Esophagus squamous epithelium (tissue), 4 donors: Measurements from ENCODE around the gene EGR4.

Experiments used
- POLR2A ChIP-seq, 4 donors: fragments of 450-650 bp; IDR thresholded peaks; one replicate each; pipeline ENCODE4 v1.6.1; 2017; ENCODE audit warnings: antibody characterized with exemption in 4 of 4, mild to moderate bottlenecking in 4 of 4, moderate library complexity in 3 of 4
- TF ChIP-seq, protein P1 (sequence below), 6 experiments: fragments of 450-650 bp in 4 of 6; fragments of 200-600 bp in 2 of 6; sonication (generic) in 2 of 6; IDR thresholded peaks; one replicate each; pipeline ENCODE4 v1.5.1; 2016 to 2019; ENCODE audit warnings: antibody characterized with exemption in 6 of 6, mild to moderate bottlenecking in 4 of 6, moderate library complexity in 4 of 6

DNA sequence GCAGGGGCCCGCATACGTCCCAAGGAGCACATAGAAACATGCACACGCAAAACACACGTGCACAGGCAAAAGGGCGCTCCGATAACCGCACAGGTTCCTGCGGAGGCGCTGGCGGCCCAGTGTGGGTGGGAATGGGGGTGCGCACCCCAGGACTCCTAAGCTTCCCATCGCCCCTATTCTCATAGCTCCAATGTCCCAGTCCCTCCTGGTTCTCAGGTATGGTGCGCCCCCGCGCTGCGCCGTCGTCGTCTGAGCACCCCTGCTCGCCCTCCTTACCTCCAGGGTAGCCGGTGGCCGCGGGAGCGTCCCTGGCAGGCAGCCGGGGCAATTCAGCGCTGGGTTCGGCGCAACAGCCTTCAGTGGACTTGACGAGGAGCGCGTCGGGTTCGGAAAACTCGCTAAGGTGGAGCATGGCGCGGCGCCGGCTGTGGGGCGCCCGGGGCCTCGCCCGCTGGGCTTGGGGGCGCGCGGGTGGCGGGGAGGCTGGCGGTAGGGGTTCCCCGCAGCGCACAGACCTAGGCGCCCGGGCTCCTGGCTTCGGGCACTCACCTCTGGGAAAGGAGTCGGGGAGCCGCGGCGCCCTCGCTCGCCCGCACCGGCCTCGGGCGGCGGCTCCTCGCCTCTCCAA lies 328 bp downstream of the EGR4 start:
- TF ChIP-seq, protein P1, sequence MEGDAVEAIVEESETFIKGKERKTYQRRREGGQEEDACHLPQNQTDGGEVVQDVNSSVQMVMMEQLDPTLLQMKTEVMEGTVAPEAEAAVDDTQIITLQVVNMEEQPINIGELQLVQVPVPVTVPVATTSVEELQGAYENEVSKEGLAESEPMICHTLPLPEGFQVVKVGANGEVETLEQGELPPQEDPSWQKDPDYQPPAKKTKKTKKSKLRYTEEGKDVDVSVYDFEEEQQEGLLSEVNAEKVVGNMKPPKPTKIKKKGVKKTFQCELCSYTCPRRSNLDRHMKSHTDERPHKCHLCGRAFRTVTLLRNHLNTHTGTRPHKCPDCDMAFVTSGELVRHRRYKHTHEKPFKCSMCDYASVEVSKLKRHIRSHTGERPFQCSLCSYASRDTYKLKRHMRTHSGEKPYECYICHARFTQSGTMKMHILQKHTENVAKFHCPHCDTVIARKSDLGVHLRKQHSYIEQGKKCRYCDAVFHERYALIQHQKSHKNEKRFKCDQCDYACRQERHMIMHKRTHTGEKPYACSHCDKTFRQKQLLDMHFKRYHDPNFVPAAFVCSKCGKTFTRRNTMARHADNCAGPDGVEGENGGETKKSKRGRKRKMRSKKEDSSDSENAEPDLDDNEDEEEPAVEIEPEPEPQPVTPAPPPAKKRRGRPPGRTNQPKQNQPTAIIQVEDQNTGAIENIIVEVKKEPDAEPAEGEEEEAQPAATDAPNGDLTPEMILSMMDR (IDR thresholded peaks at IDR 0.05): no peak
- no peak for TF ChIP-seq POLR2A (IDR thresholded peaks at IDR 0.05)
